Astrocyte of the spinal cord (primary cell): ENCODE measurements around the gene FAM168A.
A peak's percentile ranks its signal among the peaks of the same experiment; 100 is the strongest.

Experiments
- DNase-seq: peaks from one replicate; pipeline ENCODE4 v3.0.0; 2011; ENCODE audit warnings: low read depth, low spot score
- H3K4me3 ChIP-seq: 2 replicates; pipeline ENCODE4 v1.5.1; 2011; ENCODE audit warnings: low read depth, mild to moderate bottlenecking, low read length, moderate library complexity
- in situ Hi-C: cut with HindIII; loops from 2 replicates; pipeline ENCODE4 v1.10.0; 2017; ENCODE audit warnings: low sequenced_read_pairs
- TF ChIP-seq, protein P1 (sequence below): IDR thresholded peaks from 2 replicates; pipeline ENCODE4 v1.5.1; 2012; ENCODE audit warnings: low read depth, mild to moderate bottlenecking, low read length, inconsistent platforms

Gene FAM168A

DNA sequence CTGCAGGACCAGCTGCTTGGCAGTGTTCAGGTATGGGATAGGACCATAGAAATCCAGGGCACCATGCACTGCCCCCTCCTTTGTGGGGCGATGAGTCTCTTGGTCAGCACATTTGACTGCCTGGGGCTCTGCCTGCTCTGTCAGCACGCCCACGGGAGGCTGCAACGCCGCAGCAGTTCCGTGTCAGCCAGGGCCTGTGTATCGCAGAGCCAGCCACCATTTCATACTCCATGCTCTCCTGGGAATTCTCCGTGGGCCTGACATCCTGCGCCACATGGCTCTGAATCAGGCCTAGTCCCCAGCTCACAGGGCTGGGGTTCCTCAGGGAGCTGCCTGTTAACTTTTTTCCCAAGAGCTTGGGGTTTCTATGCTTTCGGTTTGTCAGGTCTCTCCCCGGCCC lies 238.6 kb downstream of the FAM168A start:
- DNase-seq = no peak
- TF ChIP-seq, protein P1, sequence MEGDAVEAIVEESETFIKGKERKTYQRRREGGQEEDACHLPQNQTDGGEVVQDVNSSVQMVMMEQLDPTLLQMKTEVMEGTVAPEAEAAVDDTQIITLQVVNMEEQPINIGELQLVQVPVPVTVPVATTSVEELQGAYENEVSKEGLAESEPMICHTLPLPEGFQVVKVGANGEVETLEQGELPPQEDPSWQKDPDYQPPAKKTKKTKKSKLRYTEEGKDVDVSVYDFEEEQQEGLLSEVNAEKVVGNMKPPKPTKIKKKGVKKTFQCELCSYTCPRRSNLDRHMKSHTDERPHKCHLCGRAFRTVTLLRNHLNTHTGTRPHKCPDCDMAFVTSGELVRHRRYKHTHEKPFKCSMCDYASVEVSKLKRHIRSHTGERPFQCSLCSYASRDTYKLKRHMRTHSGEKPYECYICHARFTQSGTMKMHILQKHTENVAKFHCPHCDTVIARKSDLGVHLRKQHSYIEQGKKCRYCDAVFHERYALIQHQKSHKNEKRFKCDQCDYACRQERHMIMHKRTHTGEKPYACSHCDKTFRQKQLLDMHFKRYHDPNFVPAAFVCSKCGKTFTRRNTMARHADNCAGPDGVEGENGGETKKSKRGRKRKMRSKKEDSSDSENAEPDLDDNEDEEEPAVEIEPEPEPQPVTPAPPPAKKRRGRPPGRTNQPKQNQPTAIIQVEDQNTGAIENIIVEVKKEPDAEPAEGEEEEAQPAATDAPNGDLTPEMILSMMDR = no peak
- no peak overlapping the region for H3K4me3 ChIP-seq
- in situ Hi-C loops = no loop called here

DNA sequence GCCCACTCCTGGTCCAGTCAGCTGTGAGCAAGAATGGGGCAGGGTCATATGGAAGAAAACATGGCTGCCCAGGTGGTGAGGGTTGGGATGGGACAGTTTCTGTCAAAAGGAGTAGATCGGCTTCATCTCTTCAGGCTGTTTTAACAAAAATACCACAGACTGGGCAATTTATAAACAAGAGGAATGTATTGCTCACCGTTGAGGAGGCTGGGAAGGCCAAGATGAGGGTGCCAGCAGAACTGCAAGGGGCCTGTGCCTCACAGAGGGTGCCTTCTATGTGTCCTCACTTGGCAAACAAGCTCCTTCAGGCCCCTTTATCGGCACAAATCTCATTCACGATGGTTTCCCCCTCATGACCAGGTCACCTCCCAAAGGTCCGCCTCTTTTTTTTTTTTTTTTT lies 239.8 kb downstream of the FAM168A start:
- in situ Hi-C loops = no loop called here

DNA sequence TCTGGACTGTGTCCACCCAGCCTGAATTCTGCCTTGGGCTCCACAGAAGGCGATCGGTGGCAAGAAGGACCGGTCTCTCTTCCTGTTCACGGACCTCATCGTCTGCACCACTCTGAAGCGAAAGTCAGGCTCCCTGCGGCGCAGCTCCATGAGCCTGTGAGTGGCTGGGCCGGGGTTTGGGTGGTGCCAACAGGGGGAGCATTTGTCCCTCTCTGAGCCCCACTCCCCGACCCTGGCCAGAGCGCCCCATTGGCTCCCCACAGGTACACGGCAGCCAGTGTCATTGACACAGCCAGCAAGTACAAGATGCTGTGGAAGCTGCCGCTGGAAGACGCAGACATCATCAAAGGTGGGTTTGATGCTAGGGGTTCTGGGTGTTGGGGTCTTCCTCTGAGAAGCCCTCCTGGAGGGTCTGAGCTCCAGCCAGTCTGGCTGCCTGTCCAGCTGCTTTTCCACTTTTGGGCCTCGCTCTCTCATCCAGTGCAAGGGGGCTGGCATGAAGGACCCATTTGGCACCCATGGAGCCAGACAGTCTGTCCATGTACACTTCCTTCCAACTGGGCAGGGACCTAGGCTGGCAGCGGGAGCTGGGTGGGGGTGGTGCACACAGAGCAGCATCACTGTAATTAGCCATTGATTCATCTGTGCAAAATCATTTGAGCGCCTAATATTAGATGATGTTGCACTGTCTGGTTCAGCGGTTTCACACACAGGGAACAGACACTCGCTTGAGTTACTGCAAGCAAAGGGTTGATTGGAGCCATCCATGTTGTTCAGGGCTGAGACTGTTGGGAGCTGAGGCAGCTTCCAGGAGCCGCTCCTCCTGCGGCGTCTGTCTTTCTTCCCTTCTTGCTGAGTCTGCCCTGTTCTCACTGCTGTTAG lies 240.7 kb downstream of the FAM168A start:
- DNase-seq = no peak
- in situ Hi-C loops = no loop called here
- H3K4me3 ChIP-seq = no peak overlapping the region
- TF ChIP-seq, protein P1 = no peak

More for the DNA sequence above, 239.8 kb downstream of the FAM168A start:
- DNase-seq = no peak
- TF ChIP-seq, protein P1 = no peak
- no peak overlapping the region for H3K4me3 ChIP-seq

DNA sequence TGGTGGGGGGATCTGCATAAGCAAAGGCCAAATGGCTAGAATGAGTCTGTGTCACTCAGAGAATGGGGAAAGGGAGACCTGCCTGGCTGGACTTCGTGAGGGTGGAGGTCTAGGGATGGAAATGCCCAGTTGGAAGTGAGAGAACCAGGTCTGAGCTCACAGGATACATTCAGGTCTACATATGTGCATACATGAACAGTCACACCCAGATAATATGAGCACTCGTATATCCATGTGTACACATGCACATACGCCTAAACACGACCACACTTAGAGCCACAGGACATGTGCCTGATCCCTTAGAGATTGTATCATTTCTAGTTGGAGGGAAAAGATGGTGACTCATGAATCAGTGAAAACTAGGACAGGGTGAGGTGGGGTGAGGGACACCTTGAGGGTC lies 242.8 kb downstream of the FAM168A start:
- no peak for DNase-seq
- in situ Hi-C loops = no loop called here
- TF ChIP-seq, protein P1 = no peak
- H3K4me3 ChIP-seq = no peak overlapping the region

DNA sequence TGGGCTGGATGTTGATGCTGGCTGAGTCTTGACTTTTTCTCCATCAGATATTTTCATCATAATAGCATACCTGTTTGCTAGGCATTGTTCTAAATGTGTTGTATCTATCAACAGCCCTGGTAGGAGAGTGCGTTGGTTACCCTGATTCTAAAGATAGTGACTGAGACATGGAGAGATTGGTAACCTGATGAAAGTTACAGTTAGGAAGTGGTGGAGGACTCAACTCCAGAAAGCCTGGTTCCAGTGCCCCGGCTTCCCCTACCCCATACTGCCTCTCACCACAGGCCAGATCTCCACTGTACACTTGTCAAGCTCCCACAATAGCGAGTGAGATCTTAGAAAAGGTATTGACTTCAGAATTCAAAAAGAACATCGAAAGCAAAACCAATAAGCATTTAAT lies 244.5 kb downstream of the FAM168A start:
- TF ChIP-seq, protein P1 = no peak
- DNase-seq = no peak
- no peak overlapping the region for H3K4me3 ChIP-seq
- in situ Hi-C loops = no loop called here

DNA sequence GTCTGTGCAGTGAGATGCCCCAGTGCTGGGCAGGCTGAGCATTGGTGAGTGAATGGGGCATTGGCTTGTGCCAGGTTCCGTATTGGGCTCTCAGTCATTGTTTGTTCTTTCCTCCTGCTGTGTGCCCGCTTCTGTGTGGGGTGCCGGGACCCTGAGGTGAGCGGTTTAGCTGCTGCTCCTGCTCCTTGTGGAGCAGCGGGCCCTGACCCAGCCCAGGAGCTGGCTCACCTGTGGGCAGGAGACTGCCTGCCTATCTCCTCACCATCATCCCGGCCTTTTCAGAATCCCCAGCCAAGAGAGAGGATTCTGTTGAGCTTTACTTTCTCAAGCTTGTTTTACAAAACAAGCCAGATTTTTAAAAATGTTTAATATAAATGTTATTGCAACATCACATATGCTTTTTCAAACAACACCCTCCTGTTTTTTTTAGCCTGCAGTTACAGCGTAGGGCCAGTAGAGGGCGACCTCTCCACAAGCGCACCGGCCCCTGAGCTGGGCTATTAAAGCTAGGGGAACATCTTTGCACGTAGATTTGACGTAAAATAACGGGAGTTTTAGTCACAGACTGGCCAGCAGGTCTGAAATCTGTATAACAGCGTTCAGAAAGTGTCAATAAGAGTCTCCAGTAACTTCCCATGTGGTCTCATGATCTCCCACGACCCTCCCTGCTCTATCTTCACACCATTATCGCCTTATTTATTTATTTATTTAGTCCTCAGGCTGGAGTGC lies 246.8 kb downstream of the FAM168A start:
- in situ Hi-C loops = no loop called here
- no peak overlapping the region for H3K4me3 ChIP-seq
- DNase-seq = peak; percentile 78
- TF ChIP-seq, protein P1 = peak; percentile 96
